Measurements from ENCODE around the gene MYRIP.

DNA sequence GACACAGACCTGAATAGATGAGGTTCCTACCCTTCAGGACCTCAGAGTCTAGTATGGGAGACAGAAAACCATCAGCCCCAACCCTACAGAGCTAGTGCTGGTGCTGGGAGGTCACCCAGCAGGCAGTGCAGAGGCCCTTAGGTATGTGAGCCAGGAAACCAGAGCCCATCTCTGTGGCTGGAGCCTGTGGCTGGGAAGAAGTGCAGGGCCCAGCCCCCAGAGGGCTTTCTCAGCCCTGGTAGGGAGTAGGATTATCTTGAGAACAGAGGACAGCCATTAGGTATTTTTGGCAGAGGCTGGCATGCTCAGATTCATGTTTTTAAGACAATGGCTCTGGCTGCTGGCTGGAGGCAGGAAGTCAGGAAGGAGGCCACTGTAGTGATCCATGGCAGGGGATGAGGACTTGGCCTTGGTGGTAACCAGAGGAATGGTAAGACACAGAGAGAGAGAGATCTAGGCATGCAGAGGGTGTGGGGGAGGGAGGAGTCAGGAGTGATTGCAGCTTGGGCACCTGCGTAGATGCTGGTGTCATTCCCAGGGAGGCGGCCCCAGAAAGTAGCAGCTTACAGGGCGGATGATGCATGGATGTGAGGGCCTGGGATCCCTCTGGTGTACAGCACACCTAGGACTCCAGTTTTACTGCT, 279.2 kb downstream of the MYRIP start:
- TF ChIP-seq, protein P1, sequence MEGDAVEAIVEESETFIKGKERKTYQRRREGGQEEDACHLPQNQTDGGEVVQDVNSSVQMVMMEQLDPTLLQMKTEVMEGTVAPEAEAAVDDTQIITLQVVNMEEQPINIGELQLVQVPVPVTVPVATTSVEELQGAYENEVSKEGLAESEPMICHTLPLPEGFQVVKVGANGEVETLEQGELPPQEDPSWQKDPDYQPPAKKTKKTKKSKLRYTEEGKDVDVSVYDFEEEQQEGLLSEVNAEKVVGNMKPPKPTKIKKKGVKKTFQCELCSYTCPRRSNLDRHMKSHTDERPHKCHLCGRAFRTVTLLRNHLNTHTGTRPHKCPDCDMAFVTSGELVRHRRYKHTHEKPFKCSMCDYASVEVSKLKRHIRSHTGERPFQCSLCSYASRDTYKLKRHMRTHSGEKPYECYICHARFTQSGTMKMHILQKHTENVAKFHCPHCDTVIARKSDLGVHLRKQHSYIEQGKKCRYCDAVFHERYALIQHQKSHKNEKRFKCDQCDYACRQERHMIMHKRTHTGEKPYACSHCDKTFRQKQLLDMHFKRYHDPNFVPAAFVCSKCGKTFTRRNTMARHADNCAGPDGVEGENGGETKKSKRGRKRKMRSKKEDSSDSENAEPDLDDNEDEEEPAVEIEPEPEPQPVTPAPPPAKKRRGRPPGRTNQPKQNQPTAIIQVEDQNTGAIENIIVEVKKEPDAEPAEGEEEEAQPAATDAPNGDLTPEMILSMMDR (IDR thresholded peaks at IDR 0.05; ENCODE audit: low read depth, low read length) = no peak
- TF ChIP-seq POLR2A (IDR thresholded peaks at IDR 0.05; ENCODE audit: extremely low read depth, insufficient read length) (no peak), MYC (IDR thresholded peaks at IDR 0.05; ENCODE audit: low read depth, low read length) (no peak)
- TF ChIP-seq, protein P2, sequence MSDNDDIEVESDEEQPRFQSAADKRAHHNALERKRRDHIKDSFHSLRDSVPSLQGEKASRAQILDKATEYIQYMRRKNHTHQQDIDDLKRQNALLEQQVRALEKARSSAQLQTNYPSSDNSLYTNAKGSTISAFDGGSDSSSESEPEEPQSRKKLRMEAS (IDR thresholded peaks at IDR 0.05; ENCODE audit: low read depth, low read length) = no peak
